ENCODE measurements around the gene CDON.

Gene CDON

GRCh38 chr11:125954945-125955640 lies 107.6 kb downstream of the CDON start:
- DNase-seq = no peak

GRCh38 chr11:125954123-125954944 lies 108.3 kb downstream of the CDON start:
- DNase-seq = no peak

- DNase-seq = no peak
Measured at GRCh38 chr11:125953401-125953935, 109.2 kb downstream of the CDON start.

DNA sequence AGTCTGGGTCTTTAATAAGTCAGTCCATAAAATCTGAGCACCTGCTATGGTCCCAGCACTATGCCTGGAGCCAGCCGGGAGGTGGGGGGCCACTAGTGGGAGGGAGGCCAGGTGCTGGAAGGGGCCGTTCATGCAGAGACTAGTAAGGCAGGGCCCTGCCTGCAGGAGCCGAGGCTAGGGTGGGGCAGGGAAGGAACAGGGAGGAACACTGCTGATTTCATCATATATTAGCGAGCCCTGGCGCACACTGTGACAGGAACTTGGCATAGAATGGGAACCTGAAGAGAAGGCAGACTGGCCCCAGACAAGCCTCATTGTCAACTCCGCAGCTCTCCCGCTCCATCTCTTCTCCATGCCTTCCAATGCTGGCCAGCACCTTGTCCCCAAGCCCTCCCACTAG lies 109.7 kb downstream of the CDON start:
- DNase-seq = no peak

DNA sequence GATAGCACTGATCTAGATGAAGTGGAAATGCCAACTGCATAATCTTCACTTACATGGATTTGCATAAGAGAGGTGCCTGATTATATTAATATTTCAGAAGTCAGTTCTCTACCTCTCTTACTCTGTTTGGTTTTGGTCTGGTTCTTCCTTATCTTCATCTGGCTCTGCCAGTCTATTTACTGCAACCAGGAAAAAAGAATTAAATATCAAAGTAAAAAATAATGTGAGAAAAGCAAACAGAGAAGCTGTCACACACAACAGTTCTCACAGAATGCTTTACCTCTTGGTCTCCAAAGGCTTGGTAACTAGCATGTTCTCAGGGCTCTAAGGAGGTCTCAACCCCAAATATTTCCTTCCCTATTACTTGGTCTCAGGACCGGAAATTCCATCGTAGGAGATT lies 110.1 kb downstream of the CDON start:
- no peak for DNase-seq

DNA sequence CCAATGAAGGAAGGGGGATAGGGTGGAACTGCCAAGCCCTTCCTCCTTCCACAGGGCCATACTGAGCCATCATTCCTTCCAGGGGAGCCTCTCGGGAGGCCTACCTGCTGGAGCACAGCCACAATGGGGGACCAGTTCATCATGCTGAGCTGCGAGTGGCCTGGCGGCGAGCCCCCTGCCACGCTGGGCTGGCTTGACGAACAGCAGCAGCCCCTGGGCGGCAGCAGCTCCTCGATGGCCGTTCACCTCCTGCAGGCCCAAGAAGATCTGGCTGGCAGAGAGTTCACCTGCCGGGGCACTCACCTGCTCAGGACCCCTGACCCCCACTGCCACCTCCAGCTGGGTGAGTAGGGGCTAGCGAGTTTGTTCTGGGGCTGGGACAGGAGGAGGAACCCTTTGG lies 110.9 kb downstream of the CDON start:
- DNase-seq = no peak

DNA sequence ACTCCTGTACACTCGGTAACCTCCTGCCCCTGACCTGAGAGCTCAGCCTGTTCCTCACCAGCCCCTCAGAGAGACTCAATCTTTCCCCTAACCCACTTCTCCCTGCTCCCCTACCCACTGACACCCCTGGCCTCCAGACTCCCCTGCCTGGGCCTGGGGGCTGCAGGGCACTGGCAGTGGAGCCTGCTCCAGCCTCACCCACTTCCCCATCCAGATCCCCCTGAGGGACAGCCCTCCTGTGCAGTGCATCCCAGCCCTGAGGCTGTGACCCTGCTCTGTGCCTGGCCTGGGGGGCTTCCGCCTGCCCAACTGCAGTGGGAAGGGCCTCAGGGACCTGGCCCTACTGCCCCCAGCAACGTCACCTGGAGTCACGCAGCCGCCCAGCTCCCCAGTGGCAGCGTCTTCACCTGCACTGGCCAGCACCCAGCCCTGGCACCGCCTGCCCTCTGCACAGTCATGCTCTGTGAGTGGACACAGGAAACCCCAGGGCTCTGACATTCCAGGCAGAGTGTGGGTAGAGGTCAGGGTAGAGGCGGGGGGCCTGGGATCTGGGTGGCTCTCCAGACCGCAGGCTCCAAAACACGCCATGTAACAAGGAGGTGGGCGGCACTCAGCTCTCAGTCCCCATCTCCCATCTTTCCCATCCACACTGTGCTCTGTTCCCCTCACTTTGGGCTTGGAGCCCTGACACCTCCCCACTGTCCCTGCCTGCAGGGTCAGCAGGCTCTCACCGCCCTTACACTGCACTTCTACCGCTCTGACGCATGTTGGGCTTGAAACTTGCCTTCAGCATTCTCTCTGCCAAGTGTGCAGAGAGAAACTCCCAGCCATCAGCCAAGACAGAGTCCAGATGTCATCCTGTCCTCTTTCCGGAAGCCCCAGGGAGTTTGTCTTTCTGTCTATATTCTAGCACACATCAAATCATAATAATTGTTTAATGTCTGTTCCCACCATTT lies 111.7 kb downstream of the CDON start:
- peak; percentile 11 for DNase-seq

DNA sequence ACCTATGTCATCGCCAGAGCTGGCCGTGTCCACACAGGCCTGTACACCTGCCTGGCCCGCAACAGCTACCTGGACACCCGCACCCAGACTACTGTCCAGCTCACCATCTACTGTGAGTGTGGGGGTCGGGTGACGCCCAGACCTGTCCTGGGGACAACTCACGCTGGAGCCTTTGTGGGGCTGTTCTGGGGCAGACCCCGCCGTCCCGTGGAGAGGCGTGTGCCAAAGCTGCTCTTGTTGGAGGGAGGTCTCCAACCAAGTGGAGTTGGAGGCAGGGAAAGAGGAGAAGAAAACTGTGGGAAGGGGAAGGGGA lies 112.5 kb downstream of the CDON start:
- DNase-seq = no peak

- DNase-seq = no peak
Measured at GRCh38 chr11:125949271-125950177, 113.1 kb downstream of the CDON start.

DNA sequence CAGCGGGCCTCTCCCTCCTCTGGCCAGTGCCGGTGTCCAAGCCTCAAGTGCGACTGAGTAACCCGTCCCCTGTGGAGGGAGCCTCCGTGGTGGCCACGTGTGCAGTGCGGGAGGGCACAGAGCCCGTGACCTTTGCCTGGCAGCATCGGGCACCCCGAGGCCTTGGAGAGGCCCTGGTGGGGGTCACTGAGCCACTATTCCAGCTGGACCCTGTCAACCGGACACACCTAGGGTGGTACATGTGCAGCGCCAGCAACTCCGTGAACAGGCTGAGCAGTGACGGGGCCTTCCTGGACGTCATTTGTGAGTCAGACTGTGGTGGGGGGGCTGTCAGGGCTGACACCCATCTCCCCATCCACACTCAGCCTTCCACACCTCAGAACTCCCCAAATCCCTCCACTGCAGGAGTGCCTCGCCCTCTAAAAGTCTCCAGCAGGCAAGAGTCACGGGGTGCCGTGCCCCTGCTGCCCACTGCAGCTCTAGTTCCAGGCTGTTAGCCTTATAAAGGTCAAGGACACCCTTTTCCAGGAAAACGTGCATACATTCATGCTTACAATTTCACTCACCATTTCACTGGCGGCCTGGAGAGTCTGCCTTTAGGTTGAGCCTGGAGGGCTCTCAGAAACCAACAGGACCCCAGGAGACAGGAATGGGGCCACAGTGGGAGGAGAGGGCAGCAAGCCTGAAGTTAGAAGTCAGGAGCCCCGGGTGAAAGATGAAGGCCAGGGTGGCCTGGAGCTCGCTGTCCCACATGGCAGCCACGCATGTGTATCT lies 114.2 kb downstream of the CDON start:
- no peak for DNase-seq

GRCh38 chr11:125947419-125948277 lies 115.0 kb downstream of the CDON start:
- no peak for DNase-seq

GRCh38 chr11:125946712-125947418 lies 115.8 kb downstream of the CDON start:
- no peak for DNase-seq

GRCh38 chr11:125945797-125946520 lies 116.7 kb downstream of the CDON start, which contains the start of gene VSIG10L2:
Gene VSIG10L2 (plus strand): TSS chr11:125946044. CDS start chr11:125946056, 12 bp downstream.
- DNase-seq = peak; percentile 26

DNA sequence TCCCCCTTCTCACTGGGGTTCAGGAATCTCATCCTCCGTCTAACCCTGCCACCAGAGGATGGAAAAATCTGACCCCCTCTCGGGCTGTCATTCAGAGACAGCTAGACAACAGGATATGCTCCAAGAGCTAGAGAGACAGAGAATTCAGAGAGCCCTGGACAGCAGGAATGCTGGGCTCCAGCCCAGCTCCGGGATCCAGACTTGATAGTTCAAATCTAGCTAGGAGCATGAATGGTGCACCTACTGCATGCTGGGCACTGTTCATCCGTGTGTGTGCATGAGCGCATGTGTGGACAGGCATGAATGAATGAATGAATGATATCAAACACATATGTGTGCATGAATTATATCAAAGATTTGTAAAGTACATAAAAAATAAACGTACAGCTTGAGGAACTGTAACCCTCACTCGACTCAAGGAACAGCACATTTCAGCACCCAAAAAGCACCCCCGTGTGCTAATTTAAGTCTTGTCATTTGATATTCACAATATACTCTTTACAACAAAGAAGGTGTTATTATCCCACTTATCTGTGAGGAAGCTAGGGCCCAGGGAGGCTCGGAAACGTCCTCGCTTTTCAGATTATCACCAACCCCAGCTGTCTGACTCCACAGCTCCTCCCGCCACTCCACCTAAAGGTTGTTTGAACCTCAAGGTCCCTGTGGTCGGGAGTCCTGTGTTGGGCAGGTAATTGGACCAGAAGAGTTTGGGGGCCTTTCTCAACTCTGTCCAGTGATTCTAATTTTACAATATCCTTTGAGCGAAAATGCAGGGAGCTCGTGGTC lies 117.5 kb downstream of the CDON start:
- DNase-seq = no peak

DNA sequence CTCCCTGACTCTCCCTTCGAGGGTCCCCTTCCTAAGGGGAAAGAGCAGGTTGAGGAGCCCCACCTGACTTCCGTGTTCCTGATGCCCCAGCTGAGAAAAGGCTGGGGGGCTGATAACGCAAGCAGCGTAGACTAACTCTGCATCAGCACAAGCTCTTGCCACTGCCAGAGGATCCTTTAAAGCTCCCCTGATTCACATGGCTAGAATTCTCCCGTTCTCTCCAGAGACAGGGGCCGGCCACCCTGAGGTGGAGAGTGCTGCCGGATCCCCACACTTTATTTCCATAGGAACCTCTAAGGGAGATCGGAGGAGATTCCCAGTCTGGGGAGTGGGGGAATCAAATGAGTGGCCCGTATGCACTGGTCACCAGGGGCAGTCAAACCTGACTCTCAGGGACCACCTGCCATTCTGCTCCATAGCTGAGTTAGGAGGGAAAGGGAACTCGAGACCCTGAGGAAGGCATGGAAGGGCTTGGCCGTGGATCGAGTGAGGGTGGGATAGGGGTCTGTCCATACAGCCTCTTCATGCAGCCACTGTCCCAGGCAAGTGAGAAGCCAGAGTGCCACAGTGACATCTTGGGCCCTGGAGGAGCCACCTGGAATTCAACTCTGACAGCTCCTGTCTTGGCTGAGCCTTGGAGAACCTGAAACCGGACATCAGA lies 118.2 kb downstream of the CDON start:
- no peak for DNase-seq

- DNase-seq = no peak
Measured at GRCh38 chr11:125943661-125944349, 118.9 kb downstream of the CDON start.
